Fibroblast of the aortic adventitia (primary cell): ENCODE data around the gene RBMS3. TPM values are rescaled to one million over a fixed set of nuclear protein-coding genes. Genes with fewer than 3 reads are reported as not detected.

Experiments used
- DNase-seq: peaks from one replicate; pipeline ENCODE4 v3.0.0-alpha.2; 2010; ENCODE audit warnings: low read depth
- H3K4me3 ChIP-seq: 2 replicates; pipeline ENCODE4 v1.5.1; 2011; ENCODE audit warnings: low read depth, mild to moderate bottlenecking, control low read depth, low read length, moderate library complexity
- total RNA-seq: library from RNA; depleted of rRNA; stranded (reverse); fragments of >200 nt; gene quantifications from 2 replicates; pipeline ENCODE4 v1.2.3, GENCODE V29; 2012; ENCODE audit warnings: low replicate concordance
- TF ChIP-seq, protein P1 (sequence below): IDR thresholded peaks from 2 replicates; pipeline ENCODE4 v1.5.1; 2011; ENCODE audit warnings: mild to moderate bottlenecking, low read length, control low read depth, inconsistent platforms; ENCODE audit not compliant: insufficient read depth

The RBMS3 gene
- total RNA-seq, 1 donor, result 84.1 TPM

DNA sequence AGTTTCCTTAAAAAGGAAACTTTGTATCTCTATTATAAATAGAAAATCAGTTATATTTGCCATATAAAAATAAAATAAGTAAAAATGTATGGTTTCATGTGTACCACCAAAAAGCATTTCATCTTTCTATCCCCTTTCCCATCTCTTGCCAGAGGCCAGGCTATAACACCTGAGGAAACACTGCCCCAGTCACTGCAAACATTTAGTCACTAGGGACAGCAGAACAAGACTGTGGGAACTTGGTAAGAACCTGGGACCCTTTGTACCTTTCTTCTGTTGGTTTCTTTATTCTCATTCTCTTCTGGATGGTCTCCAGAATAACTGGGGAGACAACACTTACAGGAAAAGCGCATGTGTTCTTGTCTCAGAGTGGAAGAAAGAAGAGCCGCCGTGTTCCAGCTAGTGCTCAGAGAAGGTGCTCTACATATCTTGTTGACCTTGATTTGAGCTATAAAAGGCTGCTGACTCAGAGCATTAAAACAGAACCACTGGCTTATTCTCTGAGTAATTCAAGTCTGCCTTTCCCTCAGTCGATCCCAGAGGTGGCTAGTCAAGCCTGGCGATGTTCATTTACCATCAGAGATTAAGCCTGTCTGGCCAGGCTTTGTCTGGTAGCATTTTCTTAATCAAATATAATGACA, 361.6 kb downstream of the RBMS3 start:
- TF ChIP-seq, protein P1, sequence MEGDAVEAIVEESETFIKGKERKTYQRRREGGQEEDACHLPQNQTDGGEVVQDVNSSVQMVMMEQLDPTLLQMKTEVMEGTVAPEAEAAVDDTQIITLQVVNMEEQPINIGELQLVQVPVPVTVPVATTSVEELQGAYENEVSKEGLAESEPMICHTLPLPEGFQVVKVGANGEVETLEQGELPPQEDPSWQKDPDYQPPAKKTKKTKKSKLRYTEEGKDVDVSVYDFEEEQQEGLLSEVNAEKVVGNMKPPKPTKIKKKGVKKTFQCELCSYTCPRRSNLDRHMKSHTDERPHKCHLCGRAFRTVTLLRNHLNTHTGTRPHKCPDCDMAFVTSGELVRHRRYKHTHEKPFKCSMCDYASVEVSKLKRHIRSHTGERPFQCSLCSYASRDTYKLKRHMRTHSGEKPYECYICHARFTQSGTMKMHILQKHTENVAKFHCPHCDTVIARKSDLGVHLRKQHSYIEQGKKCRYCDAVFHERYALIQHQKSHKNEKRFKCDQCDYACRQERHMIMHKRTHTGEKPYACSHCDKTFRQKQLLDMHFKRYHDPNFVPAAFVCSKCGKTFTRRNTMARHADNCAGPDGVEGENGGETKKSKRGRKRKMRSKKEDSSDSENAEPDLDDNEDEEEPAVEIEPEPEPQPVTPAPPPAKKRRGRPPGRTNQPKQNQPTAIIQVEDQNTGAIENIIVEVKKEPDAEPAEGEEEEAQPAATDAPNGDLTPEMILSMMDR, result no peak
- H3K4me3 ChIP-seq, result no peak overlapping the region
- DNase-seq, result peak; percentile 73

DNA sequence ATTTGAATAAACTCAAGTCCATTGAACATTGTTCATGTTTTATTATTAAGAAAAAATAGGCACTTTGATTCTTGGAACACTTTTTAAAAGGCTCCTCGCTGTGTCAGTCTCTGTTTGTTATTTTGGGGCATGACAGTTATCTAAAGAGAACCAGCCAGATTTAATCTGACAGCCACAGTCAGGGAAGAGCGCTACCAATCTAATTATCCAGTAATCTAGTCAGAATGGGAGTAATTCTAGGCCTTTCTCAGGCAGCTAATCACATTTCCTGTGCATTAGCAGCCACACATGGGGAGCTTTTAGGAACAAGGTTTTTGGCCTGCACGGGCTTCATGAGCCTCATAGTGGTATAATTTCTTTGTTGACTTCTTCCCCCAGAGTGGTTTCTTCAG, 362.2 kb downstream of the RBMS3 start:
- DNase-seq, result no peak
- H3K4me3 ChIP-seq, result no peak overlapping the region
- TF ChIP-seq, protein P1, result no peak

DNA sequence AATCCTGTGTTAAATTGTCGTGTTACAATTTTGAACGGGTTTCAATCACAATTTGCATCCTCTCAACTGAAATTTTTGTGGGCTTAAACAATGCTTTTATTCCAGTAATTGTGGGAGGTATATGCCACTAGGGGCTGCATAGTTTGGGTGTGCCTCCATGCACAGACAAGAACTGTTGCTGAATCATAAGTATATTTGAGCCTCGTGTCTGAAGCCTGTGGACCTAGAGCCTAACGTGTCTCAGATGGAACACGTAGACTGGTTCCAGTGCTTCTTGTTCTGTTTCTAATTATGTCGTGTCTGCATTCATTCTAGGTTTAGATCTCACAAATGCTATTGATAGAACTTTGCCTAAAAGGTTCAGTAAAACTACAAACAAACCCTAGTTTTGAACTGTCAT, 363.4 kb downstream of the RBMS3 start:
- no peak overlapping the region for H3K4me3 ChIP-seq
- peak; percentile 71 for DNase-seq
- TF ChIP-seq, protein P1, result peak; percentile 36

DNA sequence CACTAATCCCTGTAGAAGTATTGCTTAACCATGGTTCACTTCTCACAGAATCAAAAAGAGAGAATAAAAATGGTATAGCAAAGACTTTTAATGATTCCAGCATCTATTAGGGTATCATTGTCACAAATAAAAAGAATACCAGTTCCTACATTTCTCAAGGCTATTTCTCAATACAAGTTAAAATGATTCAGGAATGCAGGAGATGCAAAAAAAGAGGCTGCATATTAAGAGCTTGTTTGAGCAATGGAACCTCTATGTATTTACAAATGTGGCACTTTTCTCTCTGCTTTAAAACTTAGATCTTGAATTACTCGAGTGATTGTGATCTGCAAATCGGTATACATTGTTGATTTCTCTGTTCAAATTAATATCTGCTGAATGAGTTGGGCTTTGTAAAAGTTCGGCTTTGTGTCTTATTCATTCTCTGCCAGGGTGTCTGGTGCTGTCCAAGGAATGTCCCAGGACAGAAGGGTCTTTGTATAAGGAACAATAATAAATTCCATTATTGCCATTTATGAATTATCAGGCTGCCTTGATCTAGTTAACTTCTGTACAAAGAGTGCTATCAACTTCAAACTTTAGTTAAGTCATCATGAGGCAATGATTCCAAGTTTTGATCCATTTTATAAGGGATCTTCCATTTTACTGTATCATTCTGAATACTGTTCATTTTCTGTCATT, 364.2 kb downstream of the RBMS3 start:
- H3K4me3 ChIP-seq, result no peak overlapping the region
- TF ChIP-seq, protein P1, result no peak
- peak; percentile 42 for DNase-seq

DNA sequence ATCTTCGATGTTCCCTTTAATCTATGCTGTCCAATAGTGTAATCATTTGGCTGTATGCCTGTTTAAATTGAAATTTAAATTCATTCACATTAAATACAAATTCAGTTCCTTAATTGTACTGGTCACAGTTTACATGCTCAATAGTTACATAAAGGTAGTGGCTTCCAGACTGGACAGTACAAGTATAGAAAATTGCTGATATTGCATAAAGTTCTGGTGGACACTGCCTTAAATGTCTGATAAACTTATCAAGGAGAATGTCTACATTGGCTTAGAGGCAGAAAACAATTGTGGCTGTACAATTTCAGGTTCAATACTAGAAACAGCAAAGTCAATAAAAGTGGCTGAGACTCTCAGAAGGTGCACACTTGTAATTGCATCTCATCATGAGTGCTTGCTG, 365.2 kb downstream of the RBMS3 start:
- no peak for DNase-seq
- no peak overlapping the region for H3K4me3 ChIP-seq
- TF ChIP-seq, protein P1, result no peak

DNA sequence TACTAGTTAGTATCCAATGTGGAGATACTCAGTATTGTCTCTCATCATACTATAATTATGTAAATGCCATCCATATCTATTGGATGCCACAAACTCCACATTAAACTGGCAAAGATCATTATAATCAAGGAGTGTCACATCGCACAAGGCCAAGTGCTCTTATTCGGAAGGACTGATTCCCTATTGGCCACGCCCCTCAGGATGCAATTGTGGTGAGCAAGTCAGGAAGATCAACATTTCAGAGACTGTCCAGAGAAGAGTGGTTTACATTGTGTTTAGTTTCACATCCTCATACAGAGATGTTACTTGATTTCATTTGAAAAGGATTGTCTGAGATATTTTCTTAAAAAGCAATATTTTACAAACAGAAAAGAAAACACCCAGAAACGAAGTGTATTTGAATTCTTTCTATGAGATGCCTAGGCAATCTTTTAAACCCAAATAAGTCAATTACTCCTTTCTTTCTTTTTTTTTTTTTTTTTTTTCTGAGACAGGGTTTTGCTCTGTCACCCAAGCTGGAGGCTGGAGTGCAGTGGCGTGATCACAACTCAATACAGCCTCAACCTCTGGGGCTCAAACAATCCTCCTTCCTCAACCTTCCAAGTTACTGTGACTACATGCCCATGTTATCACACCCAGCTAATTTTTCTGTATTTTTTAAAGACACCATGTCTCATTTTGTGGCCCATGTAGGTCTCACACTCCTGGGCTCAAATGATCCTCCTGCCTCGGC, 369.1 kb downstream of the RBMS3 start:
- no peak overlapping the region for H3K4me3 ChIP-seq
- DNase-seq, result peak; percentile 25
- TF ChIP-seq, protein P1, result no peak
